GM18505 (cell line): Measurements from ENCODE around the gene MRPS10.

Experiments used
- ATAC-seq: cut with Tn5 transposase; IDR thresholded peaks from one replicate; pipeline ENCODE4 v1.9.1; 2021; ENCODE audit not compliant: unreplicated experiment
- POLR2A ChIP-seq: IDR thresholded peaks from 4 replicates; pipeline ENCODE4 v1.6.1; 2011; ENCODE audit warnings: borderline replicate concordance; ENCODE audit not compliant: insufficient read depth, insufficient read length; ENCODE audit errors: extremely low read depth

The MRPS10 gene

DNA sequence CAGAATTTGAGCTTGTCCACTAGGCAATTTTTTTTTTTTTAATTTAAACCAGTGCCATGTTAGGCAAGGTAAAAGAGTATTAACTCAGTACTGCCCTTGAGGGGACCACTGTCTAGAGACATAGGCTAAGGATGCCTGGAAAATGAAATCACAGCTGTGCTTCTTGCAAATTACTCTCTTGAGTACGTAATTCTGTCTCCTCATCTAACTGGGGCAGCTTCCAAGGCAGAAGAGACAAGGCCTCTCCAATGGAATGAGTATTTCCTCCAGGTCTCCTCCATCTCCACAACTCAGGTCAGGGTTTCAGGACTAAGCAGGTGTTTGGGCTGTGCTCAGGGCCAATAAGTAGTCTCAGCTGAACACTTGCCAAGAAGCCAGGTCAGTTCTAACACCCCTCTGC lies 33.8 kb upstream of the MRPS10 start:
- no peak for TF ChIP-seq POLR2A
- ATAC-seq: no peak

DNA sequence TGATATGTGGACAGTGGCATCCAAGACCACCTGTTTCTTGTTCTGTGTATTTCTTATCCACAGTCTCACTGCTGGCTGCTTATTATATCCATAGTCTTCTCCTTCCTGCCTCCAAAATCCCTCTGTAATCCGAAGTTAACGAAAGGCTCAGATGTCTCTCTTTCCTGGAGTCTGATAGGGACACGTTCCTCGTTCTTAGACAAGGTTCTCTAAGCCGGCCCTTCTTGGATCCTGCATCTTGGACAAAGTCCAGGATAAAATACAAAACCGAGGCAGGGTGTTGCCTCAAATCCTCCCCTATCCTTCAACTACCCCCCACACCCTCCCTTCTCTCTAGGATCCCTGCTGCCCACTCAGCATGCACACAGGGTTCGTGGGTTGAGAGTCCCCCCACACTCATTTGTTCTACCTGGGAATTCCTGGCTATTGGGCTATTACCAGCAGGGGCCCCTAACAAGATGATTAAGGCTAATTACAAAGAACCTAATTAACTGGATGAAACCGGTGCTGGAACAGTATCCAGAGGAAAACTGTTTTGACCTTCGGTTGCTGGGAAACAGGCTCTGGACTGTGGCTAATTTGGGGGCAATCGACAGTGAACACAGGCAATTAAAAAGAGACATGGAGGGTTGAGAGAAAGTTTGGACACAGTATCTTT lies 32.7 kb upstream of the MRPS10 start:
- ATAC-seq: no peak
- TF ChIP-seq POLR2A: no peak

DNA sequence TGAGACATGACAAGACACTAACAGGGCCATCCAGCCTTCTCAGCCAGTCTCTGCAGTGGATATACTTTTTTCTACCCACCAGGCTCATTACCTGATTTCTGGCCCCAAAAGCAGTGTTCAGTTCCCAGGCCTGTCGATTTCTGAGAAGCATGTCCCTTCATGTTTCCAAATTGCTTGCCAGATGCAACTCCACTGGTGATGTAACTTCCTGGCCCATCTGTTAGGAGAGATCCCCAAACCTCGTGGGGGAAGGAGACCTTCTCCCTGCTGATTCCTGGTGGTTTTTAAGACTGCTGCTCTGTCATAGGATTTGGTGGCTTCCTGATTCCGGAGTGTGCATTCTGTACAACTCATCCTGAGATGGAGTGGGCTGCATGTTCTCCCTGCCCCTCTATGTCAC lies 31.6 kb upstream of the MRPS10 start:
- TF ChIP-seq POLR2A: no peak
- no peak for ATAC-seq

DNA sequence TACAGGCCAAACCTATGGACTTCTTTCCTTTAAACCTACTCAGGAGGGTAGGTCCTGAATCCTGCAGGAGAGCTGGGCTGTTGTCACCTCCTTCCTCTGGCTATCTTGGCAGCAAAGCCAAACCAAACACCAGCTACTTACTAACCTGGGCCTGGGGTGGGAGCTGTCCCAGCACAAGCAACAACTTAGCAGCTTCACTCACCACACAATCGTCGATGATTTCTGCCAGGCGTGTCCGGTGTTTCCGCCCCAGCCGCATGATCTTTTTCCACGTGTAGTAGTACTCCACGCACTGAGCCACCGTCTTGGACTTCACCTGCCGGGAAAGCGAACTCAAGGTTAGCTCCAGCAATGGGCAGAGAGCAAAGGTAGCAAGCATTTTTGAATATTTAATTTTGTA lies 25.4 kb upstream of the MRPS10 start:
- no peak for ATAC-seq
- no peak for TF ChIP-seq POLR2A

DNA sequence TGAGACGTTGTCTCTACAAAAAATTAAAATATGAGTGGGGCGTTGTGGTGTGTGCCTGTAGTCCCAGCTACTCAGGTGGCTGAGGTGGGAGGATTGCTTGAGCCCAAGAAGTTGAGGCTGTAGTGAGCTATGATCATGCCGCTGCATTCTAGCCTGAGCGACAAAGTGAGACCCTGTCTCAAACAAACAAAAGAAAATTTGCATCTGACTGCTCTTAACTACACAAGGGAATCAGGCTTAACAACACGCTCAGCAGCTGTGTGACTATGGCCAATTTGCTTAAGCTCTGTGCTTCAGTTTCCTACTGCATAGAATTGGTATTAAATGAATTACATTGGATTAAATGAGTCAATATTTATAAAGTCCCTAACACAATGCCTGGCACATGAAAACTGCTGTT lies 24.3 kb upstream of the MRPS10 start:
- TF ChIP-seq POLR2A: no peak
- no peak for ATAC-seq

DNA sequence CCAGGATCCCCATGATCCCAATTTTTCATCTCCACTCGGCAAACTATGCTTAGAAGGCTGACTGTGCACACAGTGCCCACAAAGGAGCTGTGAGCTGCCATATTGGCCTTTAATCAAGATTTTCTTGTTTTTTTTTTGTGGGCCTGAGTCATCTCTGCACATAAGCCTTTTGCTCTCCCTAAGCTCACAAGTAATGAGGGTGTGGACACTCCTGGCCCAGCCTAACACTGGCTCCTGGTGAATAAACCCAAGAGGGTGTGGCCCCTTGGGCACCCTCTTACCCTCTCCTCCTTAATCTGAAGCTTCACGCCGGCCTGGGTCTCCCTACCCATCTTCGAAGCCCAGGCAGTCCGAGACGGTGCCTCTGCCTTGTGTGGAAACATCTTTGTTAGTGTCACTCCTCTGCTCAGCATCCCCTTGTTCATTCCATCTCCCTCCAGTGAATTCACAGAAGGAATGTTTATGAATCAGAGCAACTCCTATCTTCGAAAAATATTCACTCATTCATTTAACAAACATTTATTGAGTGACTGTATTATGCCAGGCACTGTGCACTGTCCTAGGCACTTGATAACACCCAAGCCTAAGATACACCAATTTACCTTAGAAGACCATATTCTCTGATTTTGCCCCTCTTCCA lies 22.2 kb upstream of the MRPS10 start:
- ATAC-seq: no peak

DNA sequence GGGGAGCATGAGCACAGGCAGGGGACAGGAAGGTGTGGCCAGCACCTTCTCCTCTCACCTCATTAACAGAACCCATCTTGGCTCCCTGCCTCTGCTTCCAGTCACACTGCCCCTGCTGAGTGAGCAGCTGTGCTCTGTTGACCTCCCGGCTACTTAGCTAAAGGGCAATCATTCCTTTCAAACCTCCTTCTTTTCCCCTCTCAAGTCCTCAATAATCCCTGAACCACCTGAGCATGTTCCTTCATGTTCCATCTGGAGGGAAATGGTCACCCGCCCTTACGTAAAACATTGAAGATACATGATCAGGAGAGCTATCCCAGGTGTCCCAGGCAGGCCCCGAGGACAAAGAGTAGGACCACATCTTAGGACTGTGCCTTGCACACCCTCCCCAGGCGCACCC lies 21.7 kb upstream of the MRPS10 start:
- TF ChIP-seq POLR2A: no peak
- no peak for ATAC-seq

More for the DNA sequence above, 22.2 kb upstream of the MRPS10 start:
- no peak for TF ChIP-seq POLR2A

DNA sequence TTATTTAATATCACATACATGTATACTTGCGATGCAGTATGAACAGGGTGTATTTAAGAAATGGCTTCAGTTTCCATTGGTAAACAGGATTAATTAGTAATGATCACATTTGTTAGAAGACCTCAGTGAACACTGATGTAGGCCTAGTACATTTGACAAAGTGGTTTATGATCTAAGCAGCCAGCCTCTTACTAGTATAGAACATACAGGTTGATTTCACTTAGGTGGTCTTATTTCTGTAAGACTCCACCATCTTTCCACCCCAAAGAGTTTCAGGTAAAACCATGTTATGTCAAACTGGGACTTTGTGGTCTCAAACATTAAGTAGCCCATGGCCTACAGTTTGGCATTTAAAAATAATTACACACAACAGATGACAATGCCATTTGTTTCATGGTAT lies 20.2 kb upstream of the MRPS10 start:
- ATAC-seq: no peak

DNA sequence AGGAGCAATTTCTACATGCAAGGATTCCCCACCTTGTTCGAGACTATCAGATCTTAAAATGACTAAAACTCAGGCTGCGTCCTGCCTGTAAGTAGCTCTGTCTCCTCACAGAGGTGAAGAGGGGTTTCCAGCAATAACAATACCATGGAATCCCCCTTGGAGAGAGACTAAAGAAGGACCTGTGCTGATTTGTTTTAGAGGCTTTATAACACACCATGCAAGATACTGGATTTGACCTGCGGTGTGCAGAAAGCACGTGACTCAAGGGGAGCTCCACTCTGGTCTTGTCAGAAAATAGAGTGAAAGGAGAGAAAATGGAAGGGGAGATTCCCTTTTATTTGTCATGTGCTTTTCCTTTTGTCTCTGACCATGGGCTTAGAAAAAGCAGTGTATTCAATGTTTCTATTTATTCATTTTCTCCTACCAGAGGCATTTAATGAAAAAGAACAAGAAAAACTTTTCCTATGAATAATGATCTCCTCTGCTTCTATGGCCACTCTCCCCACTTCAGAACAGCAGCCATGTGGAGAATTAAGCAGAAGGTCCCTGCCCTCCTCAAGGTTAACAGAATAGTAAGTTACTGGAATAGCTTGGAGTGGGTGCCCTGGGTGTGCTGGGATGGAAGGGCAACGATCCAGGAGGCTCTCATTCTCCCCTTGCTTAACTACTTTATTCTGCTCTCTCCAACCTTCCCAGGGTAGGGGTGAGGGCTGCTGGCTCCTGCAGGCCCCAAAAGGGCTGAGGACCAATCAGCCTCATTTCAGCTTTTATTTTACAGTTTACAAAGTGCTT lies 19.2 kb upstream of the MRPS10 start:
- ATAC-seq: no peak
- no peak for TF ChIP-seq POLR2A

More for the DNA sequence above, 20.2 kb upstream of the MRPS10 start:
- no peak for TF ChIP-seq POLR2A

DNA sequence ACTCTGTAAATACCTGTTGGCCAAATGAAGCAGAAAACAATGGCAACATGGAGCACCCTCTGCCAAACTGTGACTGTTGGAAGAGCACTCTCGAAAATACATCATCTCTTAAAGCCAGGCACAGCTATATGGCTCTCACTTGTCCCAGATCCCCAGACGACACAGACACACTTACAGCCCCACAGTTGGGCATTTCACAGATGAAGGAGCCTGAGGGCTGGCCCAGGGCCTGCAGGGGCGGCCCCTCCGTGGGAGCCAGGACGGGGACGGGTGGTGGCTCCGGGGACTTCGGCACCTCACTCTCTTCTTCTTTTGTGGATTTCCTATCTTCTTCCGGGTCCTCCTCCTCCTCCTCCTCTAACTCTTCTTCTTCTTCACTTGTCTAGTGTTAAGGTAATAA lies 18.4 kb upstream of the MRPS10 start:
- no peak for TF ChIP-seq POLR2A
- ATAC-seq: no peak

DNA sequence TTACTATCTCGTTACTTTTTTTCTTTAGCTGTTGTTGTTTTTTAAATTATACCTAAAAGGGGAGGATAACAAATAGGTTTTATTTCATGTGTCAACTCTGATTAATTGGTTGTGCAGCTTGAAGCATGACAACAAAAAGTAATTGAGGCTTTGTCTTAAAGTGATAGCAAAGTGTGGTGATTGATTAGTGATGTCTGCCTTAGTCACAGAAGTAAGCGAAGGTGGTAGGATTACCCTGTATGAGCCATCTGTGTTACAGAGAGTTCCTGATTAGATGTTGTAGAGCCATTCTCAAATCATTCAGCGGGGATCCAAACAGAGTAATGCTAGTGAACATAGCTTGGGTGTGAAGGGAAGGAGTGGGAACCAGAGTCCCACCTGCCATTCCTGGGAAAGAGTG lies 14.4 kb upstream of the MRPS10 start:
- no peak for ATAC-seq

DNA sequence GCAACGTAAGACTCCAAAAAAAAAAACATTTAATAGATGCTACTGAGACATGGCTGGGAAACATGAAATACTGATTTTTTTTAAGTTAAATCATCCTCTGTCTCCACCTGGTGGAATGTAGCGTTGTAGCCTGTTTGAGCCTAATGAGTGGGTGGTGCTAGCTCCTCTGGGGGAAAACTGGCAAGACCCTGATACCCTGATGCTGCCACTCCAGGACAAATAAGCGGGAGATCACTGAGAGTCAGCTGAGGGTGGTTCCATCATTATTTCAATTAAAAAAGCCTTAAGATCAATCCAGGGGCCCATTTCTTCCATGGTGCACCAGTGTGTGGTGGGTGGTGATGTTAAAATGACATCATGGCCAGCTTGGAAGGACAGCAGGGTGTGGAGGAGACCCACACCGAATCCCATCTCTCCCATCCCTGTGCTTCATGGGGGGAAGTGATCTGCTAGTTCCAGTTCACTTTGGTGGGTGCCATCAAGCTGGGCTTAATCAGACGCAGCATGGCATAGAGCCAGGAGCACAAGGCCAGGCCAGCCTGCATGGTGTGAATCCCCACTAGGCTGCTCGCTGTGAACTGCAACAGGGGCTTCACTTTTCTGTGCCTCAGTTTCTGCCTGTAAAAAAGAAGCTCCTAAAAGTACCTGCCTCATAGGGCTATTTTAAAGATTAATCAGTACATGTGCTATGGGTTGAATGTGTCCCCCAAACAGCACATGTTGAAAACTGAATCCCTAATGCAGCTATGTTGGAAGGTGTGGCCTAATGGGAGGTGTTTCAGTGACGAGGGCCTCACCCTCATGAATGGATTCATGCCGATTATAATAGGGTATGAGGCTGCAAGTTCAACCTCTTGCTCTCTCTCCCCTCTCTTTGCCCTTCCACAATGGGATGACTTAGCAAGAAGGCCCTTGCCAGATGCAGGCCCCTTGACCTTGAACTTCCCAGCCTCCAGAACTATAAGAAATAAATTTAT lies 13.0 kb upstream of the MRPS10 start:
- TF ChIP-seq POLR2A: no peak
- ATAC-seq: no peak

More for the DNA sequence above, 14.4 kb upstream of the MRPS10 start:
- no peak for TF ChIP-seq POLR2A
